OCI-LY3 (cell line): ENCODE data around the gene KLHL35.

ENCODE experiments used
- H2AFZ ChIP-seq: fragments of 200-600, 300-600 bp; shearing (Covaris generic); 2 replicates; pipeline ENCODE4 v1.6.0; 2014; ENCODE audit warnings: antibody characterized with exemption, low read depth, low read length
- H3K27ac ChIP-seq: fragments of 200-600, 300-600 bp; sonication (generic); 2 replicates; pipeline ENCODE4 v1.5.1; 2014; ENCODE audit warnings: mild to moderate bottlenecking, low read length, moderate library complexity, mixed read lengths
- H3K27me3 ChIP-seq: fragments of 200-600, 300-600 bp; sonication (generic); 2 replicates; pipeline ENCODE4 v1.6.1; 2014; ENCODE audit warnings: low read depth, low read length, mixed read lengths
- H3K36me3 ChIP-seq: fragments of 200-600, 300-600 bp; sonication (generic); replicated peaks from 2 replicates; pipeline ENCODE3; 2014; ENCODE audit warnings: low read depth, low read length, mixed read lengths
- H3K4me1 ChIP-seq: fragments of 300-600, 200-600 bp; sonication (generic); 2 replicates; pipeline ENCODE4 v1.6.1; 2014; ENCODE audit warnings: low read length, mixed read lengths
- H3K4me2 ChIP-seq: fragments of 200-600, 300-600 bp; sonication (generic); 2 replicates; pipeline ENCODE4 v1.6.1; 2014; ENCODE audit warnings: low read length, mixed read lengths
- H3K4me3 ChIP-seq: fragments of 300-600, 200-600 bp; sonication (generic); 2 replicates; pipeline ENCODE4 v1.5.1; 2014; ENCODE audit warnings: antibody characterized with exemption, mild to moderate bottlenecking, low read length, moderate library complexity
- H3K79me2 ChIP-seq: fragments of 300-600, 200-600 bp; shearing (Covaris generic); 2 replicates; pipeline ENCODE4 v1.6.1; 2014; ENCODE audit warnings: mild to moderate bottlenecking, low read length, mixed read lengths
- H3K9ac ChIP-seq: fragments of 300-600, 200-600 bp; shearing (Covaris generic); 2 replicates; pipeline ENCODE4 v1.6.0; 2014; ENCODE audit warnings: mild to moderate bottlenecking, low read length, moderate library complexity
- H3K9me3 ChIP-seq: fragments of 200-600, 300-600 bp; shearing (Covaris generic); 2 replicates; pipeline ENCODE4 v1.6.1; 2014; ENCODE audit warnings: low read length, mixed read lengths; ENCODE audit not compliant: insufficient read depth
- H4K20me1 ChIP-seq: fragments of 200-600, 300-600 bp; sonication (generic); 2 replicates; pipeline ENCODE4 v1.6.1; 2016; ENCODE audit warnings: low read length, mixed read lengths; ENCODE audit not compliant: insufficient read depth
- CTCF ChIP-seq: fragments of 200-600, 300-600 bp; sonication (generic); IDR thresholded peaks from 2 replicates; pipeline ENCODE4 v1.5.1; 2014; ENCODE audit warnings: antibody characterized with exemption, low read length, low read depth
- EZH2phosphoT487 ChIP-seq: fragments of 200-600 bp; shearing (Covaris generic); IDR thresholded peaks from 2 replicates; pipeline ENCODE4 v1.6.1; 2018; ENCODE audit warnings: antibody characterized with exemption, mixed run types, low read depth

The KLHL35 gene

GRCh38 chr11:75461151-75461550 lies 28.1 kb upstream of the KLHL35 start:
- Histone ChIP-seq H3K4me3 (no peak overlapping the region), H4K20me1 (no peaks in the 10 kb centered on the region), H3K27ac (no peak overlapping the region), H3K79me2 (no peaks in the 10 kb centered on the region), H3K4me1 (no peaks in the 10 kb centered on the region), H3K27me3 (no peaks in the 10 kb centered on the region), H3K36me3 (no peaks in the 10 kb centered on the region), H3K9me3 (no peaks in the 10 kb centered on the region), H2AFZ (no peak overlapping the region), H3K4me2 (no peak overlapping the region), H3K9ac (no peak overlapping the region)
- TF ChIP-seq CTCF: no peak
- no peak for TF ChIP-seq EZH2phosphoT487

- no peaks in the 10 kb centered on the region for H3K27me3 ChIP-seq
- TF ChIP-seq EZH2phosphoT487: no peak
- no peak for TF ChIP-seq CTCF
- H3K4me2 ChIP-seq: no peak overlapping the region
- H3K36me3 ChIP-seq: no peaks in the 10 kb centered on the region
- no peaks in the 10 kb centered on the region for H3K9me3 ChIP-seq
- no peaks in the 10 kb centered on the region for H3K4me1 ChIP-seq
- no peak overlapping the region for H3K9ac ChIP-seq
- no peaks in the 10 kb centered on the region for H3K79me2 ChIP-seq
- no peak overlapping the region for H3K27ac ChIP-seq
- no peaks in the 10 kb centered on the region for H4K20me1 ChIP-seq
- no peak overlapping the region for H2AFZ ChIP-seq
- no peak overlapping the region for H3K4me3 ChIP-seq
These were observed 23.7 kb upstream of the KLHL35 start for GRCh38 chr11:75456596-75457183.

GRCh38 chr11:75454987-75455386 lies 22.0 kb upstream of the KLHL35 start:
- H3K9me3 ChIP-seq: no peaks in the 10 kb centered on the region
- H3K27ac ChIP-seq: no peak overlapping the region
- H3K4me3 ChIP-seq: no peak overlapping the region
- H3K9ac ChIP-seq: no peak overlapping the region
- TF ChIP-seq EZH2phosphoT487: no peak
- no peak for TF ChIP-seq CTCF
- H3K4me2 ChIP-seq: no peak overlapping the region
- no peak overlapping the region for H2AFZ ChIP-seq
- H3K79me2 ChIP-seq: no peaks in the 10 kb centered on the region
- no peaks in the 10 kb centered on the region for H3K27me3 ChIP-seq
- H3K36me3 ChIP-seq: no peaks in the 10 kb centered on the region
- H3K4me1 ChIP-seq: no peaks in the 10 kb centered on the region
- H4K20me1 ChIP-seq: no peaks in the 10 kb centered on the region

- Histone ChIP-seq H3K27ac (no peak overlapping the region), H3K27me3 (no peaks in the 10 kb centered on the region), H3K4me2 (no peak overlapping the region), H3K9me3 (no peaks in the 10 kb centered on the region), H4K20me1 (no peaks in the 10 kb centered on the region), H3K79me2 (no peaks in the 10 kb centered on the region), H3K4me3 (no peak overlapping the region), H3K36me3 (no peaks in the 10 kb centered on the region), H2AFZ (no peak overlapping the region), H3K9ac (no peak overlapping the region), H3K4me1 (no peaks in the 10 kb centered on the region)
- TF ChIP-seq EZH2phosphoT487: no peak
- TF ChIP-seq CTCF: no peak
These were observed 21.1 kb upstream of the KLHL35 start for GRCh38 chr11:75453916-75454655.
